Transverse colon (tissue), 4 donors: Measurements from ENCODE around the gene CCDC200.
"Not testable (repeated sequence)": the region's sequence is repeated elsewhere in the genome, so short reads cannot be mapped to it uniquely, and the experiment has no call there.

Experiments used
- CTCF ChIP-seq, 5 experiments: fragments of 200-600 bp in 3 of 5; fragments of 450-650 bp in 2 of 5; sonication (generic) in 3 of 5; IDR thresholded peaks; 1 replicate in 2 of 5; 2 replicates in 3 of 5; pipeline ENCODE4 v1.5.1; 2016 to 2017; ENCODE audit warnings: antibody characterized with exemption in 5 of 5, inconsistent platforms in 3 of 5, mild to moderate bottlenecking in 2 of 5, moderate library complexity in 1 of 5
- EP300 ChIP-seq: sonication (generic); formaldehyde crosslinking; IDR thresholded peaks from one replicate; pipeline ENCODE4 v1.6.1; 2017; ENCODE audit warnings: antibody characterized with exemption, low read depth
- POLR2A ChIP-seq: fragments of 450-650 bp; IDR thresholded peaks from one replicate; pipeline ENCODE4 v1.6.1; 2016; ENCODE audit warnings: antibody characterized with exemption, mild to moderate bottlenecking, moderate library complexity
- POLR2AphosphoS5 ChIP-seq, 3 donors: sonication (generic); formaldehyde crosslinking; IDR thresholded peaks; one replicate each; pipeline ENCODE4 v1.6.1; 2016; ENCODE audit warnings: antibody characterized with exemption in 3 of 3

- not testable (repeated sequence) for TF ChIP-seq CTCF (IDR thresholded peaks at IDR 0.05); POLR2A; POLR2AphosphoS5 (IDR thresholded peaks at IDR 0.05); EP300
Measured at GRCh38 chr17:43203013-43203412, 25.4 kb downstream of the CCDC200 start.
